OCI-LY1 (cell line): Measurements from ENCODE around the gene P3H4.
A peak's percentile ranks its signal among the peaks of the same experiment; 100 is the strongest.

ENCODE experiments used
- H2AFZ ChIP-seq: fragments of 200-600 bp; sonication (generic), shearing (Covaris generic); 2 replicates; pipeline ENCODE4 v1.6.0; 2014; ENCODE audit warnings: antibody characterized with exemption, mild to moderate bottlenecking, low read length
- H3F3A ChIP-seq: fragments of 200-600 bp; sonication (generic), shearing (Covaris generic); 2 replicates; pipeline ENCODE4 v1.6.0; 2014; ENCODE audit warnings: mild to moderate bottlenecking, antibody characterized with exemption, low read length, moderate library complexity; ENCODE audit not compliant: insufficient read depth
- H3K27ac ChIP-seq: fragments of 200-600 bp; sonication (generic); 2 replicates; pipeline ENCODE4 v1.5.1; 2014; ENCODE audit warnings: low read length, mixed run types, mild to moderate bottlenecking, low read depth; ENCODE audit not compliant: poor library complexity, severe bottlenecking
- H3K27me3 ChIP-seq: fragments of 200-600 bp; sonication (generic); 2 replicates; pipeline ENCODE4 v1.6.0; 2014; ENCODE audit warnings: antibody characterized with exemption, mild to moderate bottlenecking, low read length, moderate library complexity; ENCODE audit not compliant: insufficient read depth
- H3K36me3 ChIP-seq: fragments of 200-600 bp; sonication (generic); 2 replicates; pipeline ENCODE4 v1.6.1; 2014; ENCODE audit warnings: mild to moderate bottlenecking, antibody characterized with exemption, low read length, moderate library complexity, mixed read lengths; ENCODE audit not compliant: insufficient read depth
- H3K4me1 ChIP-seq: fragments of 200-600 bp; sonication (generic); 2 replicates; pipeline ENCODE4 v1.5.1; 2014; ENCODE audit warnings: mild to moderate bottlenecking, low read length, moderate library complexity; ENCODE audit not compliant: insufficient read depth, severe bottlenecking
- H3K4me2 ChIP-seq: fragments of 200-600 bp; sonication (generic), shearing (Covaris generic); 2 replicates; pipeline ENCODE4 v1.6.1; 2014; ENCODE audit warnings: low read length
- H3K4me3 ChIP-seq: fragments of 200-600 bp; sonication (generic); 2 replicates; pipeline ENCODE4 v1.5.1; 2014; ENCODE audit warnings: low read length, low read depth, mild to moderate bottlenecking, mixed read lengths; ENCODE audit not compliant: poor library complexity, severe bottlenecking
- H3K79me2 ChIP-seq: fragments of 200-600 bp; shearing (Covaris generic); 2 replicates; pipeline ENCODE4 v1.6.1; 2016; ENCODE audit warnings: mixed run types, low read length, mixed read lengths; ENCODE audit not compliant: insufficient read depth
- H3K9ac ChIP-seq: fragments of 200-600 bp; sonication (generic), shearing (Covaris generic); 2 replicates; pipeline ENCODE4 v1.6.1; 2014; ENCODE audit warnings: mild to moderate bottlenecking, low read length, mixed read lengths
- H3K9me2 ChIP-seq: fragments of 200-600 bp; sonication (generic), shearing (Covaris generic); 2 replicates; pipeline ENCODE4 v1.6.1; 2014; ENCODE audit warnings: low read depth, mild to moderate bottlenecking, low read length, mixed read lengths
- H3K9me3 ChIP-seq: fragments of 200-600 bp; shearing (Covaris generic); 2 replicates; pipeline ENCODE4 v1.6.1; 2014; ENCODE audit warnings: low read length, mixed read lengths
- H4K20me1 ChIP-seq: fragments of 200-600 bp; sonication (generic), shearing (Covaris generic); 2 replicates; pipeline ENCODE4 v1.6.0; 2016; ENCODE audit warnings: mild to moderate bottlenecking, low read length; ENCODE audit not compliant: insufficient read depth
- CTCF ChIP-seq: fragments of 200-600 bp; sonication (generic), shearing (Covaris generic); IDR thresholded peaks from 2 replicates; pipeline ENCODE4 v1.5.1; 2017; ENCODE audit warnings: mild to moderate bottlenecking, antibody characterized with exemption, low read length, moderate library complexity, mixed read lengths
- EZH2 ChIP-seq: fragments of 200-600 bp; sonication (generic), shearing (Covaris generic); IDR thresholded peaks from 2 replicates; pipeline ENCODE4 v1.8.0; 2017; ENCODE audit warnings: borderline replicate concordance, mixed run types, mild to moderate bottlenecking, antibody characterized with exemption, low read length, moderate library complexity, mixed read lengths

The P3H4 gene

GRCh38 chr17:41837761-41838538 lies 26.2 kb upstream of the P3H4 start, which contains the start of gene KLHL10:
Gene KLHL10, plus strand, starts transcription at chr17:41837825. Its CDS starts 108 bp downstream, at chr17:41837933.
- Histone ChIP-seq H3K27me3 (peaks cover 2% of the 10 kb centered on the region; the same call in 1 of the 2 replicates), H3K9ac (peak within 1 kb of the TSS; percentile 86), H3K27ac (no peak within 1 kb of the TSS), H3K9me3 (no peaks in the 10 kb centered on the region), H4K20me1 (no peaks in the 10 kb centered on the region), H3K4me3 (peak within 1 kb of the TSS; percentile 94), H3F3A (no peaks in the 10 kb centered on the region), H3K36me3 (peaks cover 5% of the 10 kb centered on the region), H3K79me2 (no peaks in the 10 kb centered on the region), H3K4me2 (peak within 1 kb of the TSS; percentile 66), H3K9me2 (no peaks in the 10 kb centered on the region), H3K4me1 (peaks cover 16% of the 10 kb centered on the region), H2AFZ (peak within 1 kb of the TSS; percentile 97)
- TF ChIP-seq EZH2: no peak

GRCh38 chr17:41836550-41837196 lies 24.9 kb upstream of the P3H4 start:
- Histone ChIP-seq H3K27me3 (peaks cover 2% of the 10 kb centered on the region; the same call in 1 of the 2 replicates), H3K9ac (peak overlapping the region; percentile 86), H2AFZ (peak overlapping the region; percentile 97), H3K9me2 (no peaks in the 10 kb centered on the region), H3K4me3 (peak overlapping the region; percentile 94), H3F3A (no peaks in the 10 kb centered on the region), H3K4me2 (peak overlapping the region; percentile 66), H4K20me1 (no peaks in the 10 kb centered on the region), H3K4me1 (peaks cover 16% of the 10 kb centered on the region), H3K27ac (no peak overlapping the region), H3K79me2 (no peaks in the 10 kb centered on the region), H3K36me3 (peaks cover 12% of the 10 kb centered on the region), H3K9me3 (no peaks in the 10 kb centered on the region)
- TF ChIP-seq EZH2 (no peak), CTCF (no peak)

DNA sequence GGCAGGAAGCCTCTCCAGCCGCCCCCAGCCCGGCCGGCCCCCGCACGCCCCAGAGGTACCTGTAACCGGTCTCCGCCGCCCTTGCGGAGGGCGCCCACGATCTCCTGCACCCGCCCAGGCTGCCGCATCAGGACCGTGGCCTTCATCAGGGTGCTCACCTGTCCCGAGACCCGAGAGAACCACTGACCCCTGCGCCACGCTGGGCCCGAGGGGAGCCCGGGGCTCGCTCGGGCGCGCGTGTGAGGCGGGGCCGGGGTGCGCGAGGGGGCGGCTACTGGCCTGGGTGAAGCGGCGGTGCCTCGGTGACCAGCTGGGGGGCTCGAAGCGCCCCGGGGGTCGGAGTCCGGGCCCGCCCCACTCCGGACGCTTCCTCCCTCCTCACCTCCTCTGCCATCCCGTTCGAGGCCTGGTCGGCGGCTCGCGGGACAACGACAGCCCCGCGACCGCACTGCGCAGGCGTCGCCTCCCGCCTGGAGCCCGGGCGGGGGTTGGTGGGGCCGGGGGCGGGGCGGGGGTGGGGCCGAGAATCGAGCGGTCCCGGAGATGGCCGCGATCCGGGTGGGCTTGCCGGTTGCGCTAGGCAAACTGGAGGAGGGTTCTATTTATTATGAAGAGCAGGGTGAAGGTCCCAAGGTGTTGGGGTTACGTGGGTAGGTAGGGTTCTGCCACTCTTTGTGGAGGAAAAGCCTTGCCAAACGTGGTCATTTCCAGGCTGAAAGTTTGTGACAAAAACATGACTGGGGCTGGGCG lies 24.2 kb upstream of the P3H4 start, which contains the start of gene NT5C3B:
Gene NT5C3B, minus strand, starts transcription at position 433 of the 750 bp plus-strand sequence. Its CDS starts 39 bp downstream, at position 394.
- H3K79me2 ChIP-seq: no peaks in the 10 kb centered on the region
- no peaks in the 10 kb centered on the region for H4K20me1 ChIP-seq
- TF ChIP-seq EZH2 (no peak), CTCF (no peak)
- no peak within 1 kb of the TSS for H3K27ac ChIP-seq
- no peaks in the 10 kb centered on the region for H3K9me3 ChIP-seq
- peak within 1 kb of the TSS; percentile 66 for H3K4me2 ChIP-seq
- peaks cover 16% of the 10 kb centered on the region for H3K36me3 ChIP-seq
- H3K4me3 ChIP-seq: peak within 1 kb of the TSS; percentile 94
- no peaks in the 10 kb centered on the region for H3K9me2 ChIP-seq
- peaks cover 16% of the 10 kb centered on the region for H3K4me1 ChIP-seq
- peaks cover 2% of the 10 kb centered on the region; the same call in 1 of the 2 replicates for H3K27me3 ChIP-seq
- H3K9ac ChIP-seq: peak within 1 kb of the TSS; percentile 86
- H2AFZ ChIP-seq: peak within 1 kb of the TSS; percentile 97
- H3F3A ChIP-seq: no peaks in the 10 kb centered on the region
